Spinal cord (tissue), 10 donors: ENCODE results near the gene HADHA. TPM values are rescaled to one million over a fixed set of nuclear protein-coding genes. Genes with fewer than 3 reads are reported as not detected.
"Not testable (repeated sequence)": the region's sequence is repeated elsewhere in the genome, so short reads cannot be mapped to it uniquely, and the experiment has no call there.

Source experiments
- DNase-seq, 6 donors: peaks; one replicate each; pipeline versions ENCODE4 v3.0.0 to v3.0.0-alpha.2; 2013 to 2015; ENCODE audit warnings: low spot score in 6 of 6, low read depth in 4 of 6
- H3K27ac ChIP-seq: one replicate; pipeline ENCODE4 v1.5.1; 2013; ENCODE audit warnings: low read depth, low read length, control low read depth
- H3K27me3 ChIP-seq: one replicate; pipeline ENCODE4 v1.6.1; 2013; ENCODE audit warnings: low read length; ENCODE audit not compliant: control insufficient read depth, insufficient read depth
- H3K36me3 ChIP-seq: one replicate; pipeline ENCODE4 v1.6.1; 2013; ENCODE audit warnings: low read length; ENCODE audit not compliant: control insufficient read depth, insufficient read depth
- H3K4me1 ChIP-seq: one replicate; pipeline ENCODE4 v1.6.1; 2013; ENCODE audit warnings: low read length; ENCODE audit not compliant: control insufficient read depth, insufficient read depth
- H3K4me3 ChIP-seq: one replicate; pipeline ENCODE4 v1.5.1; 2013; ENCODE audit warnings: low read depth, low read length, control low read depth
- H3K9me3 ChIP-seq: one replicate; pipeline ENCODE4 v1.6.1; 2013; ENCODE audit warnings: low read length; ENCODE audit not compliant: control insufficient read depth, insufficient read depth
- WGBS: methylation state at CpG from one replicate; pipeline ENCODE4 v1.1.5; 2013; ENCODE audit warnings: missing lambda C conversion rate; ENCODE audit not compliant: insufficient coverage; 5-methylcytosine and 5-hydroxymethylcytosine counted together
- polyA plus RNA-seq, 2 donors: library from polyadenylated mRNA; unstranded; fragments of 120-200 nt; gene quantifications; one replicate each; pipeline ENCODE4 v1.2.1, GENCODE V29; 2013; ENCODE audit not compliant: insufficient read length in 2 of 2
- total RNA-seq, 2 donors: library from RNA; depleted of rRNA in 1 of 2; stranded (reverse); fragments of 120-200 nt in 1 of 2; fragments of >200 nt in 1 of 2; gene quantifications; one replicate each; pipeline versions ENCODE4 v1.2.3 to v1.2.4, GENCODE V29; 2013 to 2014
- donor health status: healthy.

Gene HADHA
- total and polyA plus RNA-seq, 4 donors, result 117 to 168 (median 140) TPM

- H3K4me3 ChIP-seq, result no peak overlapping the region
- H3K9me3 ChIP-seq, result no peaks in the 10 kb centered on the region
- peak in 3 of 6 donors; percentile 40 to 56 (median 42) for DNase-seq
- H3K4me1 ChIP-seq, result no peaks in the 10 kb centered on the region
- WGBS, result 48% methylated on average over 4 of the region's 5 CpGs
- H3K27ac ChIP-seq, result no peak overlapping the region
- no peaks in the 10 kb centered on the region for H3K27me3 ChIP-seq
- peaks cover 11% of the 10 kb centered on the region for H3K36me3 ChIP-seq
Measured at GRCh38 chr2:26274058-26274613, 29.7 kb upstream of the HADHA start.

GRCh38 chr2:26273501-26273900 lies 29.1 kb upstream of the HADHA start:
- no peaks in the 10 kb centered on the region for H3K4me1 ChIP-seq
- peaks cover 11% of the 10 kb centered on the region for H3K36me3 ChIP-seq
- 65% methylated on average over 2 of the region's 2 CpGs for WGBS
- no peak overlapping the region for H3K27ac ChIP-seq
- H3K9me3 ChIP-seq, result no peaks in the 10 kb centered on the region
- H3K4me3 ChIP-seq, result no peak overlapping the region
- no peaks in the 10 kb centered on the region for H3K27me3 ChIP-seq
- DNase-seq, result no peak

DNA sequence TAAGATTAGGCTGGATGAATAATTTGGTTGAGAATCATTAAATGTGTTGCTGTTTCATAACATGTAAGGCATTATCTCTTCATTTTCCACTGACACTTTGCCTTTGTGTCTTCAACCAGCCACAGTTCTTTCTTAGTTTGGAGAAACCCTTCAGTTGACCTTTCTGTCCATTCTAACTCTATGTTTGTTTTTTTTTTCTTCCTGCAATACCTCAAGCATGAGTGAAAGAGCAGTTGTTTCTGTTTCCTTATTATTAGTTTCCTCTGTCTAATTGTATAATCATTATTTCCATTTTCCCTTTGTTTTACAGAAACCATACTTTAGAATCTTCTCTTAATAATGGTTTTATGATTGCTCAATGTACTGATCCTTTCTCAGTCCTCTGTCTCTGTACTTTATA lies 25.9 kb upstream of the HADHA start:
- no peak overlapping the region for H3K4me3 ChIP-seq
- no peaks in the 10 kb centered on the region for H3K27me3 ChIP-seq
- DNase-seq, result no peak
- peaks cover 2% of the 10 kb centered on the region for H3K36me3 ChIP-seq
- H3K9me3 ChIP-seq, result no peaks in the 10 kb centered on the region
- no peak overlapping the region for H3K27ac ChIP-seq
- no peaks in the 10 kb centered on the region for H3K4me1 ChIP-seq

DNA sequence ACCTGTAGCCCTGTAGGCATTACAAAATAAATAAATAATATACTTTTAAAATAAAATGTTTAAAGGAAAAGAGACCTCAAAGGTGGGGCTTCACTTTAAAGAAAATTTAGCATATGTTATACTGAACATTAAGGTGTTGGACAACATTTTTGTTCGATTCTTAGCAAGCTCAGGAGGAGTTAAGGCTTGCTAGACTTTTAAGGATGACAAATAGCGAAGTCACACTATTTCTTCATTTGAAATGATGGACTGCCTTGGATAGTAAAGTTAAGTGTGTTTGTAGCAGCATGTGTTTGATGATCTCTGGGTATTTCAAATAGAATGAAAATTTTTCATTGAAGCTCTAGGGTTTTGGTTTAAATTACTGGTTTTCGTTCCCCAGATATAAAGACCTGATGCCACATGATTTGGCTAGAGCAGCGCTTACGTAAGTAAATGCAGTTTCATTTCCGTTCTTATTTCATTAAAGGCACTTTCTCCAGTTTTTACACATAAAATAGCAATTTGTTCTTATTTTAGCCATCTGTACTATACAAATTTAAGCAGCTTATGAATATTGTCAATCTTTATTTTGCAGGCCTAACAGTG lies 25.2 kb upstream of the HADHA start:
- Histone ChIP-seq H3K27me3 (no peaks in the 10 kb centered on the region), H3K36me3 (peaks cover 3% of the 10 kb centered on the region), H3K4me1 (no peaks in the 10 kb centered on the region), H3K27ac (no peak overlapping the region), H3K4me3 (no peak overlapping the region), H3K9me3 (no peaks in the 10 kb centered on the region)
- WGBS, result 94% methylated on average over 2 of the region's 6 CpGs
- no peak for DNase-seq

GRCh38 chr2:26268670-26269385 lies 24.4 kb upstream of the HADHA start:
- not testable (repeated sequence) for H3K4me3 ChIP-seq, H3K36me3 ChIP-seq, H3K27me3 ChIP-seq, DNase-seq, H3K27ac ChIP-seq, H3K4me1 ChIP-seq, H3K9me3 ChIP-seq
- WGBS, result 96% methylated on average over 4 of the region's 12 CpGs

GRCh38 chr2:26268213-26268612 lies 23.8 kb upstream of the HADHA start:
- WGBS, result no CpG with 5 or more reads among the region's 4 CpGs
- Histone ChIP-seq H3K27me3 (no peaks in the 10 kb centered on the region), H3K9me3 (no peaks in the 10 kb centered on the region), H3K4me3 (no peak overlapping the region), H3K4me1 (no peaks in the 10 kb centered on the region), H3K27ac (no peak overlapping the region), H3K36me3 (peaks cover 5% of the 10 kb centered on the region)
- no peak for DNase-seq

DNA sequence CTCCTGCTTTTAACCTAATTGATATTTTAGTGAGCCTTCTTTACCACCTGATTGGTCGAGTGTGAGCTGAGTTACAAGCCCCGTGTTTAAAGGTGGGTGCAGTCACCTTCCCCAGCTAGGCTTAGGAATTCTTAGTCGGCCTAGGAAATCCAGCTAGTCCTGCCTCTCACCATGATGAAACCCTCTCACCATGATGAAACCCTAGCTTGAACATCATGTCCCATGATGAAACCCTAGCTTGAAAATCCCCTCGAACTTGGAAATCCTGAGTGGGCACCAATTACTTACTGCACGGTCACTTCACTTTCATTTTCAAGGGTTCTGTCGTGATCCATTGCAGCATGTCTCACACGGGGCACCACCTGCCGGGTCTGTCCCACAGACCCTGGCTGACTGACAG lies 14.4 kb upstream of the HADHA start:
- not testable (repeated sequence) for H3K9me3 ChIP-seq, H3K4me3 ChIP-seq, H3K36me3 ChIP-seq, H3K27me3 ChIP-seq, H3K4me1 ChIP-seq, H3K27ac ChIP-seq, DNase-seq
- WGBS, result 97% methylated on average over 8 of the region's 8 CpGs

GRCh38 chr2:26255759-26256384 lies 11.4 kb upstream of the HADHA start:
- DNase-seq, result no peak
- peaks cover 3% of the 10 kb centered on the region for H3K4me1 ChIP-seq
- H3K36me3 ChIP-seq, result peaks cover 9% of the 10 kb centered on the region
- no peak overlapping the region for H3K27ac ChIP-seq
- 73% methylated on average over 3 of the region's 3 CpGs for WGBS
- H3K4me3 ChIP-seq, result no peak overlapping the region
- no peaks in the 10 kb centered on the region for H3K27me3 ChIP-seq
- no peaks in the 10 kb centered on the region for H3K9me3 ChIP-seq

DNA sequence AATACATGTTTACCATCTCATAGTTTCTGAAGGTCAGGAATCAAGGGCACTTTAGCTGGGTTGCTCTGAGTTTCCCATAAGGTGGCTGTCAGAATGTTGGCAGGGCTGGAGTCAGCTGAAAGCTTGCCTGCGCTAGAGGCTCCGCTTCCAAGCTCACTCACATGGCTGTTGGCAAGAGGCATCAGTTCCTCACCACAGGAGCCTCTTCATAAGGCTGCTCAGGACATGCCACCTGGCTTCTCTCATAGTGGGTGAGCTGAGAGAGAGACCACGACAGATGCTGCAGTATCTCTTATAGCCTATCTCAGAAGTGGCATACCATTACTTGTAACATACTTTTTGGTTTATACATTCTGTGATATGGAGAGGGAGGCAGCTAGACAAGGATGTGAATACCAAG lies 7.5 kb upstream of the HADHA start:
- Histone ChIP-seq H3K27me3 (no peaks in the 10 kb centered on the region), H3K4me3 (no peak overlapping the region), H3K27ac (no peak overlapping the region), H3K4me1 (peaks cover 3% of the 10 kb centered on the region), H3K36me3 (no peaks in the 10 kb centered on the region), H3K9me3 (no peaks in the 10 kb centered on the region)
- WGBS, result 50% methylated on average over 1 of the region's 3 CpGs
- peak in 5 of 6 donors; percentile 7 to 83 (median 33) for DNase-seq
